WTC11 (cell line): ENCODE results near the gene SPRED2. TPM values are rescaled to one million over a fixed set of nuclear protein-coding genes. Genes with fewer than 3 reads are reported as not detected.
A peak's percentile ranks its signal among the peaks of the same experiment; 100 is the strongest.

Experiments
- ATAC-seq: fragments of 200-7000 bp; cut with Tn5 transposase; 2 replicates; pipeline ENCODE4 v1.10.0; 2021; ENCODE audit warnings: mild to moderate bottlenecking, moderate library complexity
- CTCF ChIA-PET: fragments of 300-600 bp; sonication (Branson Sonifier 250); formaldehyde crosslinking; loops from one replicate; lab custom pipeline; 2021; ENCODE audit warnings: antibody characterized with exemption; lab: Charles Lee
- POLR2A ChIA-PET: fragments of 350-600 bp; sonication (Branson Sonifier 250); formaldehyde crosslinking; loops from one replicate; lab custom pipeline; 2021; ENCODE audit warnings: antibody characterized with exemption; lab: Charles Lee
- DNase-seq: peaks from one replicate; pipeline ENCODE4 v3.0.0; 2021; ENCODE audit warnings: low spot score
- H3K27ac Mint-ChIP-seq: 2 replicates; pipeline ENCODE4 v1.8.0; 2021; ENCODE audit warnings: mixed read lengths
- H3K27me3 Mint-ChIP-seq: 2 replicates; pipeline ENCODE4 v1.8.0; 2021; ENCODE audit warnings: low read depth, mild to moderate bottlenecking, moderate library complexity, mixed read lengths
- H3K36me3 Mint-ChIP-seq: 2 replicates; pipeline ENCODE4 v1.8.0; 2021; ENCODE audit warnings: mixed read lengths
- H3K4me1 Mint-ChIP-seq: 2 replicates; pipeline ENCODE4 v1.8.0; 2022; ENCODE audit warnings: mixed read lengths
- H3K4me3 Mint-ChIP-seq: 2 replicates; pipeline ENCODE4 v1.8.0; 2021; ENCODE audit warnings: mild to moderate bottlenecking, moderate library complexity, mixed read lengths
- H3K9me3 Mint-ChIP-seq: 2 replicates; pipeline ENCODE4 v1.8.0; 2021; ENCODE audit warnings: mixed read lengths
- CTCF ChIP-seq: fragments of 200-600 bp; IDR thresholded peaks from 2 replicates; pipeline ENCODE4 v1.8.0; 2022; ENCODE audit warnings: antibody characterized with exemption
- ETV6 ChIP-seq: sonication (generic); formaldehyde crosslinking; IDR thresholded peaks from 2 replicates; pipeline ENCODE4 v1.8.1; 2022; ENCODE audit warnings: mild to moderate bottlenecking, missing genetic modification reagents
- IRF1 ChIP-seq: sonication (generic); formaldehyde crosslinking; IDR thresholded peaks from 2 replicates; pipeline ENCODE4 v1.8.0; 2023; ENCODE audit warnings: missing genetic modification reagents
- NFE2L1 ChIP-seq: sonication (generic); formaldehyde crosslinking; IDR thresholded peaks from 2 replicates; pipeline ENCODE4 v1.8.1; 2023; ENCODE audit warnings: missing genetic modification reagents
- NR3C1 ChIP-seq: sonication (generic); formaldehyde crosslinking; conservative IDR thresholded peaks from 2 replicates; pipeline ENCODE4 v1.8.1; 2023; ENCODE audit warnings: low read depth, mild to moderate bottlenecking, missing genetic modification reagents
- SMAD3 ChIP-seq: sonication (generic); formaldehyde crosslinking; IDR thresholded peaks from 2 replicates; pipeline ENCODE4 v1.8.0; 2022; ENCODE audit warnings: missing genetic modification reagents, mild to moderate bottlenecking, borderline replicate concordance
- SMAD4 ChIP-seq: sonication (generic); formaldehyde crosslinking; IDR thresholded peaks from 2 replicates; pipeline ENCODE4 v1.8.0; 2022; ENCODE audit warnings: mild to moderate bottlenecking, missing genetic modification reagents
- SOX15 ChIP-seq: fragments of 250-450 bp; sonication (Bioruptor Pico); IDR thresholded peaks from 2 replicates; pipeline ENCODE4 v1.9.0; 2021; ENCODE audit warnings: mild to moderate bottlenecking
- TCF7 ChIP-seq: sonication (generic); formaldehyde crosslinking; IDR thresholded peaks from 2 replicates; pipeline ENCODE4 v1.8.0; 2022; ENCODE audit warnings: mild to moderate bottlenecking, low read depth, missing genetic modification reagents, moderate library complexity
- TP53 ChIP-seq: sonication (generic); formaldehyde crosslinking; IDR thresholded peaks from 2 replicates; pipeline ENCODE4 v1.8.1; 2023; ENCODE audit warnings: mild to moderate bottlenecking, missing genetic modification reagents
- ZBTB21 ChIP-seq: sonication (generic); formaldehyde crosslinking; IDR thresholded peaks from 2 replicates; pipeline ENCODE4 v1.8.1; 2023; ENCODE audit warnings: mild to moderate bottlenecking, missing genetic modification reagents, borderline replicate concordance
- ZNF121 ChIP-seq: sonication (generic); formaldehyde crosslinking; IDR thresholded peaks from 2 replicates; pipeline ENCODE4 v1.8.0; 2023; ENCODE audit warnings: missing genetic modification reagents
- ZNF317 ChIP-seq: sonication (generic); formaldehyde crosslinking; IDR thresholded peaks from 2 replicates; pipeline ENCODE4 v1.8.1; 2023; ENCODE audit warnings: low read depth, mild to moderate bottlenecking, moderate library complexity, missing genetic modification reagents, borderline replicate concordance
- ZNF396 ChIP-seq: fragments of 250-450 bp; sonication (Bioruptor Pico); IDR thresholded peaks from 2 replicates; pipeline ENCODE4 v1.8.0; 2021; ENCODE audit warnings: mild to moderate bottlenecking, moderate library complexity, borderline replicate concordance
- ZNF423 ChIP-seq: fragments of 250-450 bp; sonication (Bioruptor Pico); IDR thresholded peaks from 2 replicates; pipeline ENCODE4 v2.1.2; 2022; ENCODE audit warnings: mild to moderate bottlenecking, moderate library complexity
- total RNA-seq: library from RNA; stranded (reverse); gene quantifications from 3 replicates; pipeline ENCODE4 v1.2.3, GENCODE V29; 2021
- TF ChIP-seq, protein P1 (sequence below): sonication (generic); formaldehyde crosslinking; IDR thresholded peaks from 2 replicates; pipeline ENCODE4 v1.8.0; 2022; ENCODE audit warnings: mild to moderate bottlenecking, missing genetic modification reagents
- TF ChIP-seq, protein P2 (sequence below): sonication (generic); formaldehyde crosslinking; IDR thresholded peaks from 2 replicates; pipeline ENCODE4 v1.8.1; 2023; ENCODE audit warnings: mild to moderate bottlenecking, missing genetic modification reagents, moderate library complexity
- TF ChIP-seq, protein P3 (sequence below): sonication (generic); formaldehyde crosslinking; IDR thresholded peaks from 2 replicates; pipeline ENCODE4 v1.8.0; 2023; ENCODE audit warnings: missing genetic modification reagents, mild to moderate bottlenecking, borderline replicate concordance
- TF ChIP-seq, protein P4 (sequence below): fragments of 250-450 bp; sonication (Bioruptor Pico); conservative IDR thresholded peaks from 2 replicates; pipeline ENCODE4 v1.9.0; 2021; ENCODE audit warnings: mild to moderate bottlenecking
- TF ChIP-seq, protein P5 (sequence below): sonication (generic); formaldehyde crosslinking; IDR thresholded peaks from 2 replicates; pipeline ENCODE4 v1.8.1; 2023; ENCODE audit warnings: mild to moderate bottlenecking, moderate library complexity, missing genetic modification reagents

The SPRED2 gene
- total RNA-seq, 1 experiment from 2014 or later, result 34.1 TPM

GRCh38 chr2:65402780-65403528 lies 29.4 kb downstream of the SPRED2 start:
- Mint-ChIP-seq H3K27me3 (peaks cover 6% of the 10 kb centered on the region), H3K4me3 (no peak overlapping the region), H3K36me3 (no peaks in the 10 kb centered on the region), H3K27ac (no peak overlapping the region), H3K9me3 (no peaks in the 10 kb centered on the region), H3K4me1 (peaks cover 50% of the 10 kb centered on the region)
- DNase-seq, result no peak
- ChIA-PET POLR2A (interaction anchor here (0.7 kb wide), 1 partner anchor 31 kb away, joined by 3 read pairs; no protein-coding TSS in a partner anchor), CTCF (no interaction called here)
- no peak for ATAC-seq
- TF ChIP-seq ZNF121 (CRISPR knock-in tag), result peak; percentile 78
- no peak for TF ChIP-seq ETV6 (CRISPR knock-in tag)
- no peak for TF ChIP-seq TCF7 (CRISPR knock-in tag)
- TF ChIP-seq, protein P1, sequence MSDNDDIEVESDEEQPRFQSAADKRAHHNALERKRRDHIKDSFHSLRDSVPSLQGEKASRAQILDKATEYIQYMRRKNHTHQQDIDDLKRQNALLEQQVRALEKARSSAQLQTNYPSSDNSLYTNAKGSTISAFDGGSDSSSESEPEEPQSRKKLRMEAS (CRISPR knock-in tag), result no peak
- no peak for TF ChIP-seq CTCF

GRCh38 chr2:65402323-65402722 lies 30.1 kb downstream of the SPRED2 start:
- POLR2A ChIA-PET, result interaction anchor here (0.7 kb wide), 1 partner anchor 120 kb away, joined by 3 read pairs; no protein-coding TSS in a partner anchor
- Mint-ChIP-seq H3K4me1 (peaks cover 46% of the 10 kb centered on the region), H3K36me3 (no peaks in the 10 kb centered on the region), H3K27me3 (peaks cover 6% of the 10 kb centered on the region), H3K4me3 (no peak overlapping the region), H3K27ac (no peak overlapping the region), H3K9me3 (no peaks in the 10 kb centered on the region)
- DNase-seq (no peak), ATAC-seq (no peak)
- TF ChIP-seq NFE2L1 (CRISPR knock-in tag) (no peak), ZNF396 (no peak), SOX15 (CRISPR knock-in tag) (no peak), TP53 (CRISPR knock-in tag) (no peak), ZBTB21 (CRISPR knock-in tag) (no peak)
- TF ChIP-seq, protein P2, sequence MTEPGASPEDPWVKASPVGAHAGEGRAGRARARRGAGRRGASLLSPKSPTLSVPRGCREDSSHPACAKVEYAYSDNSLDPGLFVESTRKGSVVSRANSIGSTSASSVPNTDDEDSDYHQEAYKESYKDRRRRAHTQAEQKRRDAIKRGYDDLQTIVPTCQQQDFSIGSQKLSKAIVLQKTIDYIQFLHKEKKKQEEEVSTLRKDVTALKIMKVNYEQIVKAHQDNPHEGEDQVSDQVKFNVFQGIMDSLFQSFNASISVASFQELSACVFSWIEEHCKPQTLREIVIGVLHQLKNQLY (CRISPR knock-in tag), result no peak
- CTCF ChIA-PET, result no interaction called here

- Mint-ChIP-seq H3K36me3 (no peaks in the 10 kb centered on the region), H3K4me3 (no peak overlapping the region), H3K9me3 (no peaks in the 10 kb centered on the region), H3K27me3 (no peaks in the 10 kb centered on the region), H3K4me1 (peaks cover 37% of the 10 kb centered on the region), H3K27ac (no peak overlapping the region)
- DNase-seq, result no peak
- ChIA-PET CTCF (interaction anchor here (0.6 kb wide), 1 partner anchor 95 kb away, joined by 5 read pairs; no protein-coding TSS in a partner anchor), POLR2A (no interaction called here)
- no peak for ATAC-seq
- TF ChIP-seq ZNF423 (CRISPR knock-in tag), result no peak
- no peak for TF ChIP-seq ZNF317 (CRISPR knock-in tag)
- TF ChIP-seq SMAD4 (CRISPR knock-in tag), result no peak
- no peak for TF ChIP-seq SMAD3 (CRISPR knock-in tag)
- TF ChIP-seq, protein P3, sequence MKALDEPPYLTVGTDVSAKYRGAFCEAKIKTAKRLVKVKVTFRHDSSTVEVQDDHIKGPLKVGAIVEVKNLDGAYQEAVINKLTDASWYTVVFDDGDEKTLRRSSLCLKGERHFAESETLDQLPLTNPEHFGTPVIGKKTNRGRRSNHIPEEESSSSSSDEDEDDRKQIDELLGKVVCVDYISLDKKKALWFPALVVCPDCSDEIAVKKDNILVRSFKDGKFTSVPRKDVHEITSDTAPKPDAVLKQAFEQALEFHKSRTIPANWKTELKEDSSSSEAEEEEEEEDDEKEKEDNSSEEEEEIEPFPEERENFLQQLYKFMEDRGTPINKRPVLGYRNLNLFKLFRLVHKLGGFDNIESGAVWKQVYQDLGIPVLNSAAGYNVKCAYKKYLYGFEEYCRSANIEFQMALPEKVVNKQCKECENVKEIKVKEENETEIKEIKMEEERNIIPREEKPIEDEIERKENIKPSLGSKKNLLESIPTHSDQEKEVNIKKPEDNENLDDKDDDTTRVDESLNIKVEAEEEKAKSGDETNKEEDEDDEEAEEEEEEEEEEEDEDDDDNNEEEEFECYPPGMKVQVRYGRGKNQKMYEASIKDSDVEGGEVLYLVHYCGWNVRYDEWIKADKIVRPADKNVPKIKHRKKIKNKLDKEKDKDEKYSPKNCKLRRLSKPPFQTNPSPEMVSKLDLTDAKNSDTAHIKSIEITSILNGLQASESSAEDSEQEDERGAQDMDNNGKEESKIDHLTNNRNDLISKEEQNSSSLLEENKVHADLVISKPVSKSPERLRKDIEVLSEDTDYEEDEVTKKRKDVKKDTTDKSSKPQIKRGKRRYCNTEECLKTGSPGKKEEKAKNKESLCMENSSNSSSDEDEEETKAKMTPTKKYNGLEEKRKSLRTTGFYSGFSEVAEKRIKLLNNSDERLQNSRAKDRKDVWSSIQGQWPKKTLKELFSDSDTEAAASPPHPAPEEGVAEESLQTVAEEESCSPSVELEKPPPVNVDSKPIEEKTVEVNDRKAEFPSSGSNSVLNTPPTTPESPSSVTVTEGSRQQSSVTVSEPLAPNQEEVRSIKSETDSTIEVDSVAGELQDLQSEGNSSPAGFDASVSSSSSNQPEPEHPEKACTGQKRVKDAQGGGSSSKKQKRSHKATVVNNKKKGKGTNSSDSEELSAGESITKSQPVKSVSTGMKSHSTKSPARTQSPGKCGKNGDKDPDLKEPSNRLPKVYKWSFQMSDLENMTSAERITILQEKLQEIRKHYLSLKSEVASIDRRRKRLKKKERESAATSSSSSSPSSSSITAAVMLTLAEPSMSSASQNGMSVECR (CRISPR knock-in tag), result no peak
- TF ChIP-seq, protein P4, sequence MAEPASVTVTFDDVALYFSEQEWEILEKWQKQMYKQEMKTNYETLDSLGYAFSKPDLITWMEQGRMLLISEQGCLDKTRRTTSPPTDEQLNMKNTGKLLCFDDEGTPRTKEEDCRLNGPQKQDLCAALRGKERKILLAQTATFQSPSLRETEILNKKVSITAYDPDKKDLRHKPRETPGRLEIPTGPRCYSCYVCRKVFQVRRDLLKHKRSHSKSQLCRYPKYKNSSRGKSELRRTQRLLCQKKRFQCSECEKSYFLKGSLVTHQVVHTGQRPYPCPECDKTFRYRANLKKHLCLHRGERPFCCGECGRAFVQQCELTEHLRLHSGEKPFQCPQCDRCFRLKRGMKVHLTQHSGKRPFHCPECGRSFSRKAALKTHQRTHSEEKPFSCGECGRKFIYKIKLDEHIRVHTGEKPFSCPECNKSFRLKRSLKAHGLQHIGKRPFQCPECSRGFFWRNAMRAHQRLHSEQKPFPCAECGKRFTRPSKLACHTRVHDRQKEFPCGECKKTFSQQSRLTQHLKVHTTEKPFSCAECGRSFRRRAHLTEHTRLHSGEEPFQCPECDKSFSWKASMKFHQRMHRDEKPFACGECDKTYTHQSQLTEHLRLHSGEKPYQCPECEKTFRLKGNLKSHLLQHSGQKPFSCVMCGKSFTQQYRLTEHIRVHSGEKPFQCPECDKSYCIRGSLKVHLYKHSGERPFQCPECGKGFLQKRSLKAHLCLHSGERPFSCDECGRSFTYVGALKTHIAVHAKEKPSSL (CRISPR knock-in tag), result no peak
- TF ChIP-seq, protein P5, sequence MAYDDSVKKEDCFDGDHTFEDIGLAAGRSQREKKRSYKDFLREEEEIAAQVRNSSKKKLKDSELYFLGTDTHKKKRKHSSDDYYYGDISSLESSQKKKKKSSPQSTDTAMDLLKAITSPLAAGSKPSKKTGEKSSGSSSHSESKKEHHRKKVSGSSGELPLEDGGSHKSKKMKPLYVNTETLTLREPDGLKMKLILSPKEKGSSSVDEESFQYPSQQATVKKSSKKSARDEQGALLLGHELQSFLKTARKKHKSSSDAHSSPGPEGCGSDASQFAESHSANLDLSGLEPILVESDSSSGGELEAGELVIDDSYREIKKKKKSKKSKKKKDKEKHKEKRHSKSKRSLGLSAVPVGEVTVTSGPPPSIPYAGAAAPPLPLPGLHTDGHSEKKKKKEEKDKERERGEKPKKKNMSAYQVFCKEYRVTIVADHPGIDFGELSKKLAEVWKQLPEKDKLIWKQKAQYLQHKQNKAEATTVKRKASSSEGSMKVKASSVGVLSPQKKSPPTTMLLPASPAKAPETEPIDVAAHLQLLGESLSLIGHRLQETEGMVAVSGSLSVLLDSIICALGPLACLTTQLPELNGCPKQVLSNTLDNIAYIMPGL (CRISPR knock-in tag), result no peak
- TF ChIP-seq IRF1 (CRISPR knock-in tag), result no peak
- no peak for TF ChIP-seq ZNF121 (CRISPR knock-in tag)
- TF ChIP-seq NR3C1 (CRISPR knock-in tag), result no peak
Measured at GRCh38 chr2:65397122-65397521, 35.3 kb downstream of the SPRED2 start.
